Gastrocnemius medialis (tissue), 4 donors: Measurements from ENCODE around the gene GALNT16.

Experiments
- POLR2A ChIP-seq, 2 donors: fragments of 450-650 bp; IDR thresholded peaks; one replicate each; pipeline ENCODE4 v1.6.1; 2017; ENCODE audit warnings: antibody characterized with exemption in 2 of 2, mild to moderate bottlenecking in 2 of 2, moderate library complexity in 2 of 2
- TF ChIP-seq, protein P1 (sequence below), 5 experiments: fragments of 450-650 bp in 3 of 5; fragments of 200-600 bp in 2 of 5; sonication (generic) in 2 of 5; IDR thresholded peaks in 4 of 5; conservative IDR thresholded peaks in 1 of 5; 1 replicate in 4 of 5; 2 replicates in 1 of 5; pipeline ENCODE4 v1.5.1; 2016 to 2019; ENCODE audit warnings: antibody characterized with exemption in 5 of 5, mild to moderate bottlenecking in 3 of 5, moderate library complexity in 3 of 5

DNA sequence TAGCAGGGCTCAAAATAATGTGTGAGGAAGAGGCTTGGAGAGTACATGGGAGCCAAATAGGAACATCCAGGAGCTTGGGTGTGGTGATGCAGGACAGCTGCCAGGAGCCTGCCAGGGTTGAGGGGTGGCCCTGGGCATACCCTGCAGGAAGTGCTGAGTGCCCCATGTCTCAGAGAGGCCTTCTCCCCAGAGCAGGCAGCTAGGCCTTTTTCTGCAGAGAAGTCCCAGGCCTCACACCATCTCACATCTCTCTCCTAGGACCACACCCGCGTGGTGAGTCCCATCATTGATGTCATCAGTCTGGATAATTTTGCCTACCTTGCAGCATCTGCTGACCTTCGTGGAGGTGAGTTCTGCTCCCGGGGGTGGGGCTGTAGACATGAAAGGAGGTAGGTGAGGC lies 71.2 kb downstream of the GALNT16 start:
- TF ChIP-seq, protein P1, sequence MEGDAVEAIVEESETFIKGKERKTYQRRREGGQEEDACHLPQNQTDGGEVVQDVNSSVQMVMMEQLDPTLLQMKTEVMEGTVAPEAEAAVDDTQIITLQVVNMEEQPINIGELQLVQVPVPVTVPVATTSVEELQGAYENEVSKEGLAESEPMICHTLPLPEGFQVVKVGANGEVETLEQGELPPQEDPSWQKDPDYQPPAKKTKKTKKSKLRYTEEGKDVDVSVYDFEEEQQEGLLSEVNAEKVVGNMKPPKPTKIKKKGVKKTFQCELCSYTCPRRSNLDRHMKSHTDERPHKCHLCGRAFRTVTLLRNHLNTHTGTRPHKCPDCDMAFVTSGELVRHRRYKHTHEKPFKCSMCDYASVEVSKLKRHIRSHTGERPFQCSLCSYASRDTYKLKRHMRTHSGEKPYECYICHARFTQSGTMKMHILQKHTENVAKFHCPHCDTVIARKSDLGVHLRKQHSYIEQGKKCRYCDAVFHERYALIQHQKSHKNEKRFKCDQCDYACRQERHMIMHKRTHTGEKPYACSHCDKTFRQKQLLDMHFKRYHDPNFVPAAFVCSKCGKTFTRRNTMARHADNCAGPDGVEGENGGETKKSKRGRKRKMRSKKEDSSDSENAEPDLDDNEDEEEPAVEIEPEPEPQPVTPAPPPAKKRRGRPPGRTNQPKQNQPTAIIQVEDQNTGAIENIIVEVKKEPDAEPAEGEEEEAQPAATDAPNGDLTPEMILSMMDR (IDR thresholded peaks at IDR 0.05 in 4 of 5, conservative IDR thresholded peaks at IDR 0.05 in 1 of 5) = no peak
- no peak for TF ChIP-seq POLR2A (IDR thresholded peaks at IDR 0.05)
